Colonic mucosa (tissue), 4 donors: ENCODE measurements around the gene SMU1. TPM values are rescaled to one million over a fixed set of nuclear protein-coding genes. Genes with fewer than 3 reads are reported as not detected.
"Not testable (repeated sequence)": the region's sequence is repeated elsewhere in the genome, so short reads cannot be mapped to it uniquely, and the experiment has no call there.

ENCODE experiments used
- DNase-seq: peaks from one replicate; pipeline ENCODE4 v3.0.0-alpha.2; 2020
- H3K27ac ChIP-seq: fragments of 200-600 bp; one replicate; pipeline ENCODE4 v1.8.0; 2021
- H3K27me3 ChIP-seq: fragments of 200-600 bp; one replicate; pipeline ENCODE4 v1.8.0; 2021
- H3K36me3 ChIP-seq: fragments of 200-600 bp; one replicate; pipeline ENCODE4 v1.8.0; 2021
- H3K4me1 ChIP-seq: fragments of 200-600 bp; one replicate; pipeline ENCODE4 v1.8.0; 2021; ENCODE audit warnings: mild to moderate bottlenecking
- H3K4me3 ChIP-seq: fragments of 200-600 bp; one replicate; pipeline ENCODE4 v1.8.0; 2021
- H3K9ac ChIP-seq, 2 donors: one replicate each; pipeline ENCODE4 v1.7.0; 2013; ENCODE audit warnings: control low read depth in 2 of 2, low read depth in 2 of 2, low read length in 2 of 2
- H3K9me3 ChIP-seq: fragments of 200-600 bp; one replicate; pipeline ENCODE4 v1.8.0; 2021
- intact Hi-C: fragments of 100-400 bp; cut with DNase I; formaldehyde crosslinking; loops from one replicate; pipeline ENCODE4 v1.14.1; 2022
- total RNA-seq, 2 donors: library from RNA; stranded (reverse); fragmentation: NEBNext Ultra II Directional in 1 of 2; extraction: Animal tissue kit (Norgen Biotek cat#: 25700) in 1 of 2; gene quantifications; one replicate each; pipeline ENCODE4 v1.2.1, GENCODE V29; 2021
- TF ChIP-seq, protein P1 (sequence below): fragments of 200-600 bp; IDR thresholded peaks from one replicate; pipeline ENCODE4 v1.8.0; 2022; ENCODE audit warnings: antibody characterized with exemption, mild to moderate bottlenecking
- donor health status: healthy.
- donor health status: DM: no; HTN: no; CAD: no.
- donor health status: DM: no; HTN: no; CAD: no.

The SMU1 gene
- total RNA-seq, 2 donors from 2014 or later, result 17.4 to 18.7 TPM

DNA sequence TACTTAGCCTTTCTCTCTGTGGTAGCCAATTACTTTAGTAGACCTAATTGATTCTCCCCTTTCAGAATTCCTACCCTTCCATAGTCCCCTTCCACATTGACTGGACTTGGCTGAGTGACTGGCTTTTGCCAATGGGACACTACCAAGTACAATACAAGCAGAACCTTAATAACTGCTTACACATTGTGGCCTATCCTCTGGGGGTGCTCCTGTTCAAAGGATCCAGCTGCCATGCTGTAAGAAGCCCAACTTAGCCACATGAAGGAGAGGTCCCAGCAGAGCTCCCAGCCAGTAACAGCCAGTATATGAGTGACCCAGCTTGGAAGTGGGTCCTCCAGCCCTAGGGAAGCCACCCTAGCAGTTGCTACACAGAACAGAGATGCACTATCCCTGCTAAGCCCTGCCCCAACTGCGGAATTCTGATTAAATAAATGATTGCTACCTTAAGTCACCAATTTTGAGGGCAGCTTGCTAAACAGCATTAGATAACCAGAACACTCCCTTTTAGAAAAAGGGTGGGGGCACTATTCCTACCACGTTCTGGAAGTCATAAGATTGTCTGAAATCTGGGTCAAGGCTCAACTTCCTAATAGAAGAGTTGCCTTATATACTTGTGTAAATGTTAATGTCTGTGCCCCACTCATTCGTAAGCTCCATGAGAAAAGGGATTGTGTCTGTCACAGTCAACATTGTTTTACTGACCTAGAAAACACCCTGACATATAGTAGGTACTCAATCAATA, 64.0 kb downstream of the SMU1 start:
- Histone ChIP-seq H3K27me3 (no peaks in the 10 kb centered on the region), H3K9ac (no peak overlapping the region), H3K4me1 (no peaks in the 10 kb centered on the region), H3K9me3 (no peaks in the 10 kb centered on the region), H3K36me3 (no peaks in the 10 kb centered on the region), H3K4me3 (no peak overlapping the region), H3K27ac (no peak overlapping the region)
- TF ChIP-seq, protein P1, sequence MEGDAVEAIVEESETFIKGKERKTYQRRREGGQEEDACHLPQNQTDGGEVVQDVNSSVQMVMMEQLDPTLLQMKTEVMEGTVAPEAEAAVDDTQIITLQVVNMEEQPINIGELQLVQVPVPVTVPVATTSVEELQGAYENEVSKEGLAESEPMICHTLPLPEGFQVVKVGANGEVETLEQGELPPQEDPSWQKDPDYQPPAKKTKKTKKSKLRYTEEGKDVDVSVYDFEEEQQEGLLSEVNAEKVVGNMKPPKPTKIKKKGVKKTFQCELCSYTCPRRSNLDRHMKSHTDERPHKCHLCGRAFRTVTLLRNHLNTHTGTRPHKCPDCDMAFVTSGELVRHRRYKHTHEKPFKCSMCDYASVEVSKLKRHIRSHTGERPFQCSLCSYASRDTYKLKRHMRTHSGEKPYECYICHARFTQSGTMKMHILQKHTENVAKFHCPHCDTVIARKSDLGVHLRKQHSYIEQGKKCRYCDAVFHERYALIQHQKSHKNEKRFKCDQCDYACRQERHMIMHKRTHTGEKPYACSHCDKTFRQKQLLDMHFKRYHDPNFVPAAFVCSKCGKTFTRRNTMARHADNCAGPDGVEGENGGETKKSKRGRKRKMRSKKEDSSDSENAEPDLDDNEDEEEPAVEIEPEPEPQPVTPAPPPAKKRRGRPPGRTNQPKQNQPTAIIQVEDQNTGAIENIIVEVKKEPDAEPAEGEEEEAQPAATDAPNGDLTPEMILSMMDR, result no peak
- no peak for DNase-seq
- intact Hi-C loops, result no loop called here

DNA sequence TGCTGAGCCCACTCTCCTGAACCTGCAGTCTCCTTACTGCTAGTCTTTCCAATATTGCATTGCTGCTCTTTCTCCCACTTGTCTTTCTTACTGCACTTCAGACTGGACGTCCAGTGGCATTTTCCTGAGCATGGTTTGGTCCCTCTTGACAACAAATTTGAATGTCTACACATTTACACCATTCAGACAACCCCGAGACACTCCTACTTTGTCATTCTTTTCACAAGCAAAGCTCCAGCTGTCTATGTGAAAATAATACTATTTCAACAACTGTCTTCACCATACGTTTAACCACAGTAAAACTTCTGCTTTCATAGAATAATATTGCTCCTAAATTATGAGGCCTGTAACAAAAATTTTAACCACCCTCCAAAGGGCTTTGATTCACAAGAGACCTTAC, 64.6 kb downstream of the SMU1 start:
- Histone ChIP-seq H3K36me3 (no peaks in the 10 kb centered on the region), H3K4me1 (no peaks in the 10 kb centered on the region), H3K27ac (no peak overlapping the region), H3K9me3 (no peaks in the 10 kb centered on the region), H3K9ac (no peak overlapping the region), H3K27me3 (no peaks in the 10 kb centered on the region), H3K4me3 (no peak overlapping the region)
- DNase-seq, result no peak
- TF ChIP-seq, protein P1, result no peak
- intact Hi-C loops, result no loop called here

DNA sequence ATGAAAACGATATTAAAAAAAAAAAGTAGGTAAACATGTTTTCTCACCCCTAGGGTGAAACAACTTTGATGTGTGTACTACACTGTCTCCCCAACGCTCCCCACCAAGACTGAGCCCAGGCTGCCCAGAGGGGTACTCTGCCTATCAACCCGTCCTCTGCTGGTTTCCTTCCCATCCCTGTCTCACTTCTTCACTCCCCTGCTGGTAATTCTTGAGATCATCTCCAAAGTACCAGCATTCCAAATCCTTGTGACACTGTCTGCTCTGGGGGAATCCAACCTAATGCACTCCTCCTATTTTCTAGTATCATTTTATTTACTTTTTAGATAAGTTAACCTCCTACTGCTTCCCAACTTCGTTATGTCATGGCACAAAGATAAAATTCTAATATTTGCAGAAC, 68.7 kb downstream of the SMU1 start:
- Histone ChIP-seq H3K9ac (no peak overlapping the region), H3K9me3 (no peaks in the 10 kb centered on the region), H3K4me1 (no peaks in the 10 kb centered on the region), H3K27ac (no peak overlapping the region), H3K27me3 (no peaks in the 10 kb centered on the region), H3K36me3 (no peaks in the 10 kb centered on the region), H3K4me3 (no peak overlapping the region)
- intact Hi-C loops, result no loop called here
- TF ChIP-seq, protein P1, result no peak
- DNase-seq, result no peak

DNA sequence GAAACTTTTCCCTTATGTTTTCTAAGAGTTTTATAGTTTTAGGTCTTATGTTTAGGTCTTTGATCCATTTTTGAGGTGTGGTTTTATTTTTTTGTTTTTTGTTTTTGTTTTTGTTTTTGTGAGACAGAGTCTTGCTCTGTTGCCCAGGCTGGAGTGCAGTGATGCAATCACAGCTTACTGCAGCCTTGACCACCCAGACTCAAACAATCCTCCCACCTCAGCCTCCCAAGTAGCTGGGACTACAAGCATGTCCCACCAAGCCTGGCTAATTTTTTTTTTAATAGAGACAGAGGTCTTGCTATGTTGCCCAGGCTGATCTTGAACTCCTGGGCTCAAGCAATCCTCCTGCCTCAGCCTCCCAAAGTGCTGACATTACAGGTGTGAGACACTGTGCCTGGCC, 71.1 kb downstream of the SMU1 start:
- H3K4me3 ChIP-seq, H3K9me3 ChIP-seq, intact Hi-C loops, DNase-seq, H3K36me3 ChIP-seq, H3K27me3 ChIP-seq, H3K4me1 ChIP-seq, H3K9ac ChIP-seq, H3K27ac ChIP-seq: not testable (repeated sequence)

DNA sequence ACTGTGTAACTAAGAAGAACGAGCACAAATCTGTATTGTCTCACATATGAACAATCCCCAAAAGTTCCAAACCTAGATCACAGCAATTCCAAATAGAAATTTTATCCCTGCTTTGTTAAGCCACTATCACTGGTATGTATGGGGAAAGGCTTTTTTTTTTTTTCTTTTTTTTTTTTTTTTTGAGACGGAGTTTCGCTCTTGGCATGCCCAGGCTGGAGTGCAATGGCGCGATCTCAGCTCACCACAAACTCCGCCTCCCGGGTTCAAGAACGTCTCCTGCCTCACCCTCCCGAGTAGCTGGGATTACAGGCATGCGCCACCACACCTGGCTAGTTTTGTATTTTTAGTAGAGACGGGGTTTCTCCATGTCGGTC, 75.8 kb downstream of the SMU1 start:
- Histone ChIP-seq H3K27ac (peak overlapping the region; percentile 88), H3K4me3 (peak overlapping the region; percentile 95), H3K9ac (peak overlapping the region; percentile 77 to 89)
- H3K4me1 ChIP-seq, H3K27me3 ChIP-seq, intact Hi-C loops, DNase-seq, H3K9me3 ChIP-seq, H3K36me3 ChIP-seq: not testable (repeated sequence)

DNA sequence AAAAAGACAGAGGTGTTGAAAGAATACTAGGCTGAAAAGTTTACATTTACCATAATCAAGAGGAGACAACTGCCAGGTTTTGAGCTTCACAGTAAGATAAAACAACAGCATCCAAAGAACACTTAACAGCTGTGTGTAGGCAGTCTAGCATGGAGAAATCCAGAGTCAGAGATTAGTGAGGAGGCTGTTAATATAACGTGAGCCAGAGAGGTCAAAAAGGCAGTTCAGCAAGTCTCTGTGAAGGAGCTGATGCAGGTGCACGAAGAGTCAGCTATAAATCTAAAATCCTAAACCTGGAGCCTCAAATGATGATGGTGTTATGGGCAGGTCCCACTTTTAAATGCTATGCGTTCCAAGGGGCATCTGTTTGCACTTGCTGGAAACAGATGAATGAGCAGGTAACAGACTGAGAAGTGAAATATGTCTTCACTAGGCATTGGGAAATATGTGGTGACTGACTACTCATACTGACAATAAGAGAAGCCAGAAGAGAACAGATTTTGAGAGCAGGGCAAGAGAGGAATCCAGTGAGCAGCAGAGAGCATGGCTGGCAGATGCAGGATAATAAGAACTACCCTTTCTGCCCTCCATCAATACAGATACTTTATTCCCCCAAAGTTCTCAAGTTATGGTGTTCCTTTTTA, 83.8 kb downstream of the SMU1 start:
- Histone ChIP-seq H3K9ac (no peak overlapping the region), H3K4me3 (no peak overlapping the region), H3K9me3 (no peaks in the 10 kb centered on the region), H3K27me3 (no peaks in the 10 kb centered on the region), H3K27ac (no peak overlapping the region), H3K36me3 (no peaks in the 10 kb centered on the region), H3K4me1 (no peaks in the 10 kb centered on the region)
- intact Hi-C loops, result no loop called here
- DNase-seq, result no peak
- TF ChIP-seq, protein P1, result no peak
